H1 (cell line): ENCODE results near the gene CWH43. TPM values are rescaled to one million over a fixed set of nuclear protein-coding genes. Genes with fewer than 3 reads are reported as not detected.

Source experiments
- CTCF ChIA-PET: fragments of 300-600 bp; sonication (Branson Sonifier 250); formaldehyde crosslinking; loops from one replicate; lab custom pipeline; 2021; ENCODE audit not compliant: partially characterized antibody; lab: Charles Lee
- POLR2A ChIA-PET: fragments of 300-600 bp; sonication (Branson Sonifier 250); formaldehyde crosslinking; loops from one replicate; lab custom pipeline; 2021; ENCODE audit warnings: inconsistent platforms; ENCODE audit not compliant: partially characterized antibody; lab: Charles Lee
- DNase-seq, 2 experiments: peaks; one replicate each; pipeline versions ENCODE4 v3.0.0 to v3.0.0-alpha.2; 2010 to 2022; ENCODE audit warnings: low spot score in 2 of 2, low read depth in 1 of 2, mixed read lengths in 1 of 2
- FAIRE-seq: peaks from 2 replicates; lab custom pipeline; 2011; peaks lifted over from hg19 to GRCh38; lab: Jason Lieb, UNC
- H2AFZ ChIP-seq: 2 replicates; pipeline ENCODE4 v1.8.1; 2012; ENCODE audit warnings: low read length, inconsistent platforms
- H2AK5ac ChIP-seq: 2 replicates; pipeline ENCODE4 v1.6.1; 2013; ENCODE audit warnings: low read depth, low read length
- H2BK120ac ChIP-seq: replicated peaks from 2 replicates; pipeline ENCODE3; 2013; ENCODE audit warnings: low read depth, low read length, inconsistent platforms
- H2BK12ac ChIP-seq: 2 replicates; pipeline ENCODE4 v1.6.1; 2013; ENCODE audit warnings: low read depth, low read length
- H2BK15ac ChIP-seq: 2 replicates; pipeline ENCODE4 v1.6.1; 2013; ENCODE audit warnings: low read length
- H2BK20ac ChIP-seq: 2 replicates; pipeline ENCODE4 v1.6.1; 2013; ENCODE audit warnings: low read length
- H2BK5ac ChIP-seq: 2 replicates; pipeline ENCODE4 v1.6.1; 2013; ENCODE audit warnings: low read depth, low read length
- H3K14ac ChIP-seq: 2 replicates; pipeline ENCODE4 v1.6.1; 2013; ENCODE audit warnings: inconsistent platforms; ENCODE audit not compliant: insufficient read length
- H3K18ac ChIP-seq: 2 replicates; pipeline ENCODE4 v1.6.1; 2013; ENCODE audit warnings: low read length; ENCODE audit errors: extremely low read depth
- H3K23ac ChIP-seq: 2 replicates; pipeline ENCODE4 v1.6.1; 2013; ENCODE audit warnings: inconsistent platforms; ENCODE audit not compliant: insufficient read length
- H3K23me2 ChIP-seq: 2 replicates; pipeline ENCODE4 v1.6.1; 2013; ENCODE audit warnings: low read depth, low read length
- H3K27ac ChIP-seq: 2 replicates; pipeline ENCODE4 v1.6.1; 2011; ENCODE audit warnings: low read depth, low read length, inconsistent platforms
- H3K27me3 ChIP-seq, 4 experiments: replicated peaks in 1 of 4; 1 replicate in 1 of 4; 2 replicates in 3 of 4; pipeline versions ENCODE4 v1.6.1 to v1.8.1; 2011 to 2013; ENCODE audit warnings: low read length in 3 of 4, mild to moderate bottlenecking in 3 of 4, inconsistent platforms in 2 of 4, mixed read lengths in 2 of 4, moderate library complexity in 1 of 4; ENCODE audit not compliant: control insufficient read depth in 3 of 4, insufficient read depth in 3 of 4; ENCODE audit errors: extremely low read depth in 1 of 4
- H3K36me3 ChIP-seq, 4 experiments: 2 replicates each; pipeline versions ENCODE4 v1.6.1 to v1.8.1; 2011 to 2013; ENCODE audit warnings: mild to moderate bottlenecking in 4 of 4, low read length in 3 of 4, moderate library complexity in 2 of 4, control low read depth in 1 of 4, inconsistent platforms in 1 of 4; ENCODE audit not compliant: insufficient read depth in 4 of 4, control insufficient read depth in 2 of 4
- H3K4ac ChIP-seq: replicated peaks from 2 replicates; pipeline ENCODE3; 2013; ENCODE audit warnings: low read length, low read depth, mixed read lengths, inconsistent platforms; ENCODE audit not compliant: insufficient read length
- H3K4me1 ChIP-seq, 4 experiments: replicated peaks in 1 of 4; 1 replicate in 1 of 4; 2 replicates in 3 of 4; pipeline versions ENCODE4 v1.6.1 to v1.8.1; 2011 to 2013; ENCODE audit warnings: low read length in 3 of 4, inconsistent platforms in 2 of 4, mixed read lengths in 1 of 4; ENCODE audit not compliant: insufficient read depth in 4 of 4, control insufficient read depth in 3 of 4
- H3K4me2 ChIP-seq, 2 experiments: 2 replicates each; pipeline versions ENCODE4 v1.6.1 to v1.8.1; 2011 to 2013; ENCODE audit warnings: low read depth in 2 of 2, low read length in 2 of 2, control low read depth in 1 of 2, inconsistent platforms in 1 of 2, mild to moderate bottlenecking in 1 of 2; ENCODE audit not compliant: insufficient read depth in 1 of 2
- H3K4me3 ChIP-seq, 4 experiments: fragments of 200-600, 300-600 bp in 1 of 4; sonication (generic), shearing (Covaris generic), sonication (Bioruptor Twin) in 1 of 4; 2 replicates each; pipeline versions ENCODE4 v1.5.1 to v1.8.1; 2011 to 2016; ENCODE audit warnings: low read length in 4 of 4, low read depth in 3 of 4, control low read depth in 2 of 4, inconsistent platforms in 2 of 4, mild to moderate bottlenecking in 2 of 4, mixed read lengths in 1 of 4, moderate library complexity in 1 of 4; ENCODE audit not compliant: insufficient read depth in 2 of 4; ENCODE audit errors: extremely low read depth in 1 of 4
- H3K56ac ChIP-seq: replicated peaks from 2 replicates; pipeline ENCODE3; 2013; ENCODE audit warnings: low read depth, mild to moderate bottlenecking, mixed read lengths, low read length, inconsistent platforms; ENCODE audit not compliant: insufficient read length
- H3K79me1 ChIP-seq: 2 replicates; pipeline ENCODE4 v1.6.1; 2013; ENCODE audit warnings: low read depth, low read length, control low read depth
- H3K79me2 ChIP-seq, 2 experiments: 2 replicates each; pipeline versions ENCODE4 v1.6.1 to v1.8.1; 2012 to 2013; ENCODE audit warnings: low read length in 2 of 2, mild to moderate bottlenecking in 2 of 2, inconsistent platforms in 1 of 2; ENCODE audit not compliant: insufficient read depth in 2 of 2, control insufficient read depth in 1 of 2
- H3K9ac ChIP-seq, 4 experiments: replicated peaks in 1 of 4; 1 replicate in 1 of 4; 2 replicates in 3 of 4; pipeline versions ENCODE4 v1.6.1 to v1.8.1; 2011 to 2013; ENCODE audit warnings: low read depth in 3 of 4, low read length in 3 of 4, control low read depth in 2 of 4, mild to moderate bottlenecking in 2 of 4, moderate library complexity in 2 of 4, inconsistent platforms in 1 of 4; ENCODE audit errors: extremely low read depth in 1 of 4
- H3K9me3 ChIP-seq, 2 experiments: 2 replicates each; pipeline versions ENCODE4 v1.6.1 to v1.8.1; 2012 to 2013; ENCODE audit warnings: mild to moderate bottlenecking in 2 of 2, moderate library complexity in 2 of 2, control low read depth in 1 of 2, inconsistent platforms in 1 of 2, low read depth in 1 of 2, low read length in 1 of 2, mixed read lengths in 1 of 2; ENCODE audit not compliant: insufficient read depth in 2 of 2
- H4K20me1 ChIP-seq, 2 experiments: replicated peaks in 1 of 2; 2 replicates each; pipeline versions ENCODE3 to v1.8.1; 2011 to 2013; ENCODE audit warnings: inconsistent platforms in 2 of 2, low read length in 2 of 2, mild to moderate bottlenecking in 1 of 2; ENCODE audit not compliant: insufficient read depth in 2 of 2, control insufficient read depth in 1 of 2
- H4K5ac ChIP-seq: 2 replicates; pipeline ENCODE4 v1.6.1; 2013; ENCODE audit warnings: low read length, low read depth, mixed read lengths, inconsistent platforms; ENCODE audit not compliant: insufficient read length
- H4K8ac ChIP-seq: 2 replicates; pipeline ENCODE4 v1.8.0; 2013; ENCODE audit warnings: mild to moderate bottlenecking, moderate library complexity, low read length, inconsistent platforms; ENCODE audit not compliant: insufficient read depth; ENCODE audit errors: extremely low read depth
- H4K91ac ChIP-seq: replicated peaks from 2 replicates; pipeline ENCODE3; 2013; ENCODE audit warnings: low read length, mixed read lengths, inconsistent platforms; ENCODE audit not compliant: insufficient read length
- BACH1 ChIP-seq: IDR thresholded peaks from 2 replicates; pipeline ENCODE4 v1.6.1; 2012; ENCODE audit warnings: low read length, improper control_type of control experiment
- BCL11A ChIP-seq, 2 experiments: IDR thresholded peaks; one replicate each; pipeline ENCODE4 v1.6.1; 2011; ENCODE audit warnings: low read depth in 2 of 2, low read length in 2 of 2, mild to moderate bottlenecking in 2 of 2
- BRCA1 ChIP-seq: IDR thresholded peaks from 2 replicates; pipeline ENCODE4 v1.6.1; 2012; ENCODE audit warnings: low read depth, low read length, improper control_type of control experiment
- CBX5 ChIP-seq: fragments of 300-800, 300-1000 bp; sonication (generic); IDR thresholded peaks from 2 replicates; pipeline ENCODE4 v1.7.1; 2016; ENCODE audit warnings: antibody characterized with exemption, low read length, low read depth
- CHD1 ChIP-seq: IDR thresholded peaks from 2 replicates; pipeline ENCODE4 v1.6.1; 2012; ENCODE audit warnings: low read depth, low read length, improper control_type of control experiment
- HDAC2 ChIP-seq, 2 experiments: fragments of 300-600 bp in 1 of 2; sonication (generic) in 1 of 2; IDR thresholded peaks; 2 replicates each; pipeline ENCODE4 v1.6.1; 2011 to 2012; ENCODE audit warnings: low read depth in 2 of 2, low read length in 2 of 2, mild to moderate bottlenecking in 2 of 2, moderate library complexity in 2 of 2, borderline replicate concordance in 1 of 2, inconsistent platforms in 1 of 2
- KDM1A ChIP-seq: fragments of 200-600, 300-600 bp; sonication (generic); IDR thresholded peaks from 2 replicates; pipeline ENCODE4 v1.7.1; 2016; ENCODE audit warnings: mild to moderate bottlenecking, low read length, borderline replicate concordance
- POLR2A ChIP-seq, 2 experiments: IDR thresholded peaks; 1 replicate in 1 of 2; 2 replicates in 1 of 2; pipeline ENCODE4 v1.6.1; 2011; ENCODE audit warnings: low read depth in 2 of 2, low read length in 2 of 2, mild to moderate bottlenecking in 2 of 2; ENCODE audit errors: control extremely low read depth in 1 of 2
- POLR2AphosphoS5 ChIP-seq: IDR thresholded peaks from 2 replicates; pipeline ENCODE4 v1.6.1; 2011; ENCODE audit warnings: low read depth, low read length
- POU5F1 ChIP-seq: IDR thresholded peaks from 2 replicates; pipeline ENCODE4 v1.6.1; 2011; ENCODE audit warnings: low read depth, mild to moderate bottlenecking, low read length, moderate library complexity
- RNF2 ChIP-seq: fragments of 200-900, 300-1000 bp; sonication (generic); IDR thresholded peaks from 2 replicates; pipeline ENCODE4 v1.7.1; 2016; ENCODE audit warnings: borderline replicate concordance, low read depth, mild to moderate bottlenecking, antibody characterized with exemption, low read length; ENCODE audit not compliant: poor library complexity, severe bottlenecking; ENCODE audit errors: missing control alignments
- SIX5 ChIP-seq: IDR thresholded peaks from 2 replicates; pipeline ENCODE4 v1.6.1; 2011; ENCODE audit warnings: mild to moderate bottlenecking, low read depth, low read length
- TAF7 ChIP-seq: optimal IDR thresholded peaks from 2 replicates; pipeline ENCODE3; 2011; ENCODE audit warnings: low read depth, mild to moderate bottlenecking, inconsistent platforms, low read length, moderate library complexity, borderline replicate concordance
- TBP ChIP-seq: IDR thresholded peaks from 2 replicates; pipeline ENCODE4 v1.6.1; 2011; ENCODE audit warnings: low read depth, low read length, improper control_type of control experiment
- TCF12 ChIP-seq: IDR thresholded peaks from 2 replicates; pipeline ENCODE4 v1.6.1; 2011; ENCODE audit warnings: low read depth, mild to moderate bottlenecking, low read length
- ZNF274 ChIP-seq: IDR thresholded peaks from 2 replicates; pipeline ENCODE4 v1.7.0; 2012; ENCODE audit warnings: low read length, borderline replicate concordance; ENCODE audit errors: extremely low read depth
- WGBS, 2 experiments: shearing (Covaris generic) in 1 of 2; methylation state at CpG; one replicate each; pipeline versions ENCODE4 v1.1.6 to v1.1.7; 2013 to 2015; ENCODE audit warnings: low lambda C conversion rate in 2 of 2, mixed read lengths in 2 of 2, inconsistent platforms in 1 of 2, low coverage in 1 of 2, missing lambda C conversion rate in 1 of 2; ENCODE audit not compliant: insufficient replicate concordance in 2 of 2, insufficient coverage in 1 of 2, insufficient read length in 1 of 2; ENCODE audit errors: extremely low coverage in 1 of 2, missing lambda C conversion rate in 1 of 2; 5-methylcytosine and 5-hydroxymethylcytosine counted together
- polyA plus RNA-seq, 7 experiments: library from polyadenylated mRNA; depleted of rRNA in 3 of 7; stranded (reverse) in 5 of 7; unstranded in 2 of 7; fragments of >200 nt in 5 of 7; fragments of 200-250 nt in 2 of 7; gene quantifications; 1 replicate in 5 of 7; 2 replicates in 1 of 7; 4 replicates in 1 of 7; pipeline versions ENCODE4 v1.2.1 to v1.2.3, GENCODE V29; 2011 to 2013; ENCODE audit warnings: missing spikeins in 2 of 7, mixed read lengths in 2 of 7
- total RNA-seq: library from RNA; stranded (reverse); fragmentation: NEBNext Ultra II Directional; extraction: Animal tissue kit (Norgen Biotek cat#: 25700); gene quantifications from 2 replicates; pipeline ENCODE4 v1.2.1, GENCODE V29; 2021

Gene CWH43
- total and polyA plus RNA-seq, 2 of the 8 experiments (the other 6 are each of a cell fraction or from before 2014, with no cell fraction given): not detected

DNA sequence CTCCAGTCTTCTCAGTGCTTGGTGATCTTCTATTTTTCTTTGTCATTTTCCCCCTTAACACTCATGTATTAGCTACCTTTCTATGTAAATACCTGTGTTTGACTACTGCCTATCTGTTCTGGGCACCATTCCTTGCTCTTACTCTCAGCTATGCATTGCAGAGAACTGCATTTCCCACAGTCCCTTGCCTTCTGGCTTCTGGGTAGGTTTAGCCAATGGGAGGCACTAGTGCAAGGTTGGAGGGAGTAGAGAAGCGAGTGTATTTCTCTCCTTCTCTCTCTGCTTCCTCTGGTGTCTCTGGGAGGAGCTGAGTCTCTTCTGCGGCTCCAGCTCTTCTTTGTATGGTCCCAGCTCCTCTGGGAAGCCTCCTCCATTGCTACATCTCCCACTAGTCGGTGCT, 50.5 kb downstream of the CWH43 start:
- Histone ChIP-seq H3K4ac (no peak overlapping the region), H3K27ac (no peak overlapping the region), H3K23me2 (no peaks in the 10 kb centered on the region), H3K36me3 (no peaks in the 10 kb centered on the region), H4K91ac (no peak overlapping the region), H3K4me2 (no peak overlapping the region), H2AFZ (no peak overlapping the region), H2BK5ac (no peak overlapping the region), H3K56ac (no peak overlapping the region), H3K27me3 (no peaks in the 10 kb centered on the region), H2BK20ac (no peak overlapping the region), H2BK12ac (no peak overlapping the region), H4K5ac (no peak overlapping the region), H3K14ac (no peak overlapping the region), H4K8ac (no peak overlapping the region), H3K4me3 (no peak overlapping the region), H2BK15ac (no peak overlapping the region), H3K18ac (no peak overlapping the region), H3K9me3 (peaks cover 50 to 51% of the 10 kb centered on the region in 2 experiments), H2AK5ac (no peak overlapping the region), H2BK120ac (no peak overlapping the region), H3K9ac (no peak overlapping the region), H3K4me1 (no peaks in the 10 kb centered on the region), H3K79me2 (no peaks in the 10 kb centered on the region), H3K23ac (no peak overlapping the region), H3K79me1 (no peaks in the 10 kb centered on the region), H4K20me1 (no peaks in the 10 kb centered on the region)
- 56% methylated on average over 3 of the region's 3 CpGs; no CpG with 5 or more reads in 1 of the 2 experiments for WGBS, 2 experiments
- ChIA-PET CTCF (no interaction called here), POLR2A (no interaction called here)
- FAIRE-seq (no peak), DNase-seq (no peak)
- TF ChIP-seq RNF2: no peak
- no peak for TF ChIP-seq TCF12
- TF ChIP-seq TBP: no peak
- TF ChIP-seq BRCA1: no peak
- TF ChIP-seq CBX5: no peak
- no peak for TF ChIP-seq ZNF274
- TF ChIP-seq TAF7: no peak
- TF ChIP-seq CHD1: no peak
- no peak for TF ChIP-seq POLR2AphosphoS5
- TF ChIP-seq POU5F1: no peak
- no peak for TF ChIP-seq HDAC2 (IDR thresholded peaks at IDR 0.05; ENCODE audit: borderline replicate concordance in 1 of 2, low read depth in 2 of 2, low read length in 2 of 2)
- TF ChIP-seq BCL11A (IDR thresholded peaks at IDR 0.05; ENCODE audit: low read depth in 2 of 2, low read length in 2 of 2): no peak
- no peak for TF ChIP-seq BACH1
- TF ChIP-seq POLR2A (IDR thresholded peaks at IDR 0.05; ENCODE audit: control extremely low read depth in 1 of 2, low read depth in 2 of 2, low read length in 2 of 2): no peak
- TF ChIP-seq SIX5: no peak
- no peak for TF ChIP-seq KDM1A
